Measurements from ENCODE around the gene IRF2. TPM values are rescaled to one million over a fixed set of nuclear protein-coding genes. Genes with fewer than 3 reads are reported as not detected.

IRF2 gene
- total RNA-seq, 4 donors from 2014 or later, result 23.7 to 36.8 (median 30.4) TPM

GRCh38 chr4:184357165-184357564 lies 117.2 kb downstream of the IRF2 start:
- Histone ChIP-seq H3K27ac (peak overlapping the region in 2 of 4 donors; percentile 74 to 79), H3K9me3 (no peaks in the 10 kb centered on the region), H3K4me3 (no peak overlapping the region), H3K27me3 (no peaks in the 10 kb centered on the region), H3K36me3 (no peaks in the 10 kb centered on the region), H3K4me1 (peaks cover 0 to 47% (median 7%) of the 10 kb centered on the region in 4 donors)
- DNase-seq (ENCODE audit: low spot score in 2 of 2), result no peak
- no peak for TF ChIP-seq EP300 (IDR thresholded peaks at IDR 0.05)
- TF ChIP-seq POLR2A (IDR thresholded peaks at IDR 0.05), result no peak
- no peak for TF ChIP-seq CTCF (IDR thresholded peaks at IDR 0.05)
- WGBS, 2 donors, result 100% methylated on average over 1 of the region's 1 CpG

- no peaks in the 10 kb centered on the region for H3K27me3 ChIP-seq
- H3K4me1 ChIP-seq, result peaks cover 0 to 39% (median 7%) of the 10 kb centered on the region in 4 donors
- peak overlapping the region in 2 of 4 donors; percentile 74 to 79 for H3K27ac ChIP-seq
- H3K4me3 ChIP-seq, result no peak overlapping the region
- TF ChIP-seq POLR2A (IDR thresholded peaks at IDR 0.05) (no peak), EP300 (IDR thresholded peaks at IDR 0.05) (no peak), CTCF (IDR thresholded peaks at IDR 0.05) (no peak)
- WGBS, 2 donors, result 89 to 95% methylated on average over 7 of the region's 7 CpGs
- no peaks in the 10 kb centered on the region for H3K36me3 ChIP-seq
- DNase-seq (ENCODE audit: low spot score in 2 of 2), result no peak
- H3K9me3 ChIP-seq, result no peaks in the 10 kb centered on the region
Measured at GRCh38 chr4:184356366-184356765, 118.0 kb downstream of the IRF2 start.

GRCh38 chr4:184355857-184356256 lies 118.5 kb downstream of the IRF2 start:
- Histone ChIP-seq H3K27ac (peak overlapping the region in 2 of 4 donors; percentile 74 to 79), H3K4me1 (peaks cover 0 to 34% (median 7%) of the 10 kb centered on the region in 4 donors), H3K36me3 (no peaks in the 10 kb centered on the region), H3K9me3 (no peaks in the 10 kb centered on the region), H3K27me3 (no peaks in the 10 kb centered on the region), H3K4me3 (no peak overlapping the region)
- 75 to 79% methylated on average over 5 of the region's 5 CpGs for WGBS, 2 donors
- no peak for DNase-seq (ENCODE audit: low spot score in 2 of 2)
- no peak for TF ChIP-seq POLR2A (IDR thresholded peaks at IDR 0.05)
- no peak for TF ChIP-seq EP300 (IDR thresholded peaks at IDR 0.05)
- no peak for TF ChIP-seq CTCF (IDR thresholded peaks at IDR 0.05)

GRCh38 chr4:184355111-184355604 lies 119.2 kb downstream of the IRF2 start:
- H3K27ac ChIP-seq, result peak overlapping the region in 2 of 4 donors; percentile 74 to 79
- 20% methylated on average over 2 of the region's 2 CpGs for WGBS, 2 donors
- DNase-seq (ENCODE audit: low spot score in 2 of 2), result peak; percentile 31 to 72

More at GRCh38 chr4:184355111-184355604, 119.2 kb downstream of the IRF2 start:
- no peak overlapping the region for H3K4me3 ChIP-seq
- no peaks in the 10 kb centered on the region for H3K36me3 ChIP-seq
- peaks cover 0 to 27% (median 7%) of the 10 kb centered on the region in 4 donors for H3K4me1 ChIP-seq
- TF ChIP-seq EP300 (IDR thresholded peaks at IDR 0.05), result peak; percentile 69 to 92
- no peak for TF ChIP-seq POLR2A (IDR thresholded peaks at IDR 0.05)
- TF ChIP-seq CTCF (IDR thresholded peaks at IDR 0.05), result peak in 1 of 5 experiments; percentile 16
- no peaks in the 10 kb centered on the region for H3K27me3 ChIP-seq
- H3K9me3 ChIP-seq, result no peaks in the 10 kb centered on the region
